ENCODE measurements around the gene LCORL.

LCORL gene

DNA sequence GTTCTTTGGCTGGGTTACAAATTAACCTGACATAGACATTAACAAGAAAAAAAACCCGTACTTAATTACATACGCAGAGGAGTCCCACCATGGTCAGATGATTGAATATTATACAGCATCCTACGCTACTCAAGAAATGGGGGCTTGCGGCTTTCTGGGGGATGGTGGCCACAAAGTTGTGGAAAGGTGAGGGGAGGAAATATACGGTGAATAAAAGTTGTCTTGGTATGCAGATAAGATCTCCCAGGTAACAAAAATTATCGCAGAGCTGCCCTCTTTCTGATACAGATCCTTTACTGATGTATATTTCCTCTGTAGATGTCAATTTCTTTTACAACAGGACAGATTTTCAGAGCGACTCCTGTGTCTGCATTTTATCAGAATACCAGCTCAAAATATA is 211.9 kb downstream of the LCORL start:
- Histone ChIP-seq H2AFZ (ENCODE audit: low read depth, low read length) (no peak overlapping the region), H3K9me3 (ENCODE audit: low read length) (no peaks in the 10 kb centered on the region), H3K4me1 (ENCODE audit: insufficient read depth, low read length) (peaks cover 29% of the 10 kb centered on the region), H3K4me3 (ENCODE audit: low read length) (peak overlapping the region; percentile 87), H3K27me3 (ENCODE audit: insufficient read depth, low read length) (no peaks in the 10 kb centered on the region), H3K36me3 (ENCODE audit: insufficient read depth, low read length) (peaks cover 38% of the 10 kb centered on the region)

DNA sequence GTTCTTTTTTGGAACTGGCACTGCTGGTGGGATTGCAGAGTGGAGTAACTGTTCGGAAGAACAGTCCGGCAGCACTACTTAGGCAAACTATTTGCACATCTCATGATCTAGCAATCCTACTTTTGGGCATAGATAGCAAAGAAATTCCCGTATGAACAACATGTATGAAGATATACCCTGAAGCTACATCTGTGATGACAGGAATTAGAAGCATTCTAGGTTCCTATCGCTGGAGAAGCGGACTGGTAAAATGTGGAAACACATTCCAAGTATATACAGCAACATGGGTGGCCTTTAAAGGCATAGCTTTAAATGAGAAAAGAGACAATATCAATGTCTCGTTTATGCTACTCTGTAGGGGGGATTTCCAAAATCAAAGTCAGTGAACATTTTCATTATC is 214.1 kb downstream of the LCORL start:
- Histone ChIP-seq H2AFZ (ENCODE audit: low read depth, low read length) (no peak overlapping the region), H3K27me3 (ENCODE audit: insufficient read depth, low read length) (no peaks in the 10 kb centered on the region), H3K36me3 (ENCODE audit: insufficient read depth, low read length) (peaks cover 52% of the 10 kb centered on the region), H3K4me3 (ENCODE audit: low read length) (no peak overlapping the region), H3K4me1 (ENCODE audit: insufficient read depth, low read length) (peaks cover 20% of the 10 kb centered on the region), H3K9me3 (ENCODE audit: low read length) (no peaks in the 10 kb centered on the region)

DNA sequence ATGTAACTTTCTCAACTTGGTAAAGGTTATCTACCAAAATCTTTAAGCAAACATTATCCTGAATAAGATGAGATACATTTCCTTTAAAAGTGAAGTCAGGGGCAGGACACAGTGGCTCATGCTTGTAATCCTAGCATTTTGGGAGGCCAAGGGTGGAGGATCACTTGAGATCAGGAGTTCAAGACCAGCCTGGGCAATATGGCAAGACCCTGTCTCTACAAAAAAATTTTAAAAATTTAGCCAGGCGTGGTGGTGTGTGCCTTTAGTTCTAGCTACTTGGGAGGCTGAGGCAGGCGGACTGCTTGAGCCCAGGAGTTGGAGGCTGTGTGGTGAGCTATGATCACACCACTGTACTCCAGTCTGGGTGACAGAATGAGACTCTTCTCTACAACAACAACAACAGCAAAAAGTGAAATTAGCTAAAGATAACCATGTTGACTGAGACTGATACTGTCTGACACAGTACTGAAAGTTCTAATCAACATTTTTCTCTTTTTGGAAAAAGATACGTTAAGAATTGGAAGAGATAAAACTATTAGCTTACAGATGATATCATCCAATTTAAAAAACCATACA is 215.9 kb downstream of the LCORL start:
- H3K36me3 ChIP-seq (ENCODE audit: insufficient read depth, low read length): peaks cover 65% of the 10 kb centered on the region
- H3K27me3 ChIP-seq (ENCODE audit: insufficient read depth, low read length): no peaks in the 10 kb centered on the region
- H3K4me3 ChIP-seq (ENCODE audit: low read length): no peak overlapping the region

DNA sequence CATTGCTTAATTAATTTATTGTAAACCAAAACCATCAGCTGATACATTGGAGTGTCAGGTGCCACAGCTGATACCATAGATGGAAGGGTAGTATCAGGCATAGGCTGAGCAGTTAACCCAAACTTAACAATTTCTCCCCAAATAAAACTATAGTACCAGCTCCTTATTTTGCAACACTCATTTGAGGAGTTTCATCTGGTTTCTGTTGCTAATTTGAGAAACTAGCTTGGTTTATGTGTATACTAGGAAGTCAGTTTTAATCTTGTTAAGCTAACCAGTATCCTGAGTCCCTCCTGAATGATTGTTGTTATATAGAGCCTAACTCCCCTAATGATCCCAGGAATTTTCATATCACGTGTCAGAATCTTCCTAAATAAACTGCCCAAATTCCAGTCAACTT is 223.7 kb downstream of the LCORL start:
- Histone ChIP-seq H3K4me3 (ENCODE audit: low read length) (no peak overlapping the region), H3K36me3 (ENCODE audit: insufficient read depth, low read length) (peaks cover 37% of the 10 kb centered on the region)

More for the DNA sequence above, 215.9 kb downstream of the LCORL start:
- H3K9me3 ChIP-seq (ENCODE audit: low read length): no peaks in the 10 kb centered on the region
- peaks cover 16% of the 10 kb centered on the region for H3K4me1 ChIP-seq (ENCODE audit: insufficient read depth, low read length)
- no peak overlapping the region for H2AFZ ChIP-seq (ENCODE audit: low read depth, low read length)

DNA sequence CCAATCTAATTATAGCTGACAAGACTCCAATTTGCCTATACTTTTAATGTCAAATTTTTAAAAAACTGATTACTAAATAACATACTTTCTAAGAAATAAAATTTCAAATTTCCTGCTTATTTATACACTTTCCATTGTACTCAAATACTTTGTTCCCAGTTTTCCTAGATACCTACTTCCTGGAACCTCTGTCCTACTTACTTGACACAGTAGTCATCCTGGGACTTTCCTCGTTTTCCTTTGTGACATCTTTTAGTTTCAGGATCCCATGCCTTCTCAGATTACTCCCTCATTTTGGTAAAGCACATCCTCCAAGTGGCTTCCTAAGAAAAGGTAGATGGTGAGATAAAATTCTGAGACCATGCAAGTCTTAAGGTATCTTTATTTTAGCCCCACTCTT is 226.8 kb downstream of the LCORL start:
- no peaks in the 10 kb centered on the region for H3K9me3 ChIP-seq (ENCODE audit: low read length)
- no peaks in the 10 kb centered on the region for H3K4me1 ChIP-seq (ENCODE audit: insufficient read depth, low read length)
- H3K36me3 ChIP-seq (ENCODE audit: insufficient read depth, low read length): peaks cover 14% of the 10 kb centered on the region
- no peaks in the 10 kb centered on the region for H3K27me3 ChIP-seq (ENCODE audit: insufficient read depth, low read length)
- no peak overlapping the region for H2AFZ ChIP-seq (ENCODE audit: low read depth, low read length)
- no peak overlapping the region for H3K4me3 ChIP-seq (ENCODE audit: low read length)

More for the DNA sequence above, 223.7 kb downstream of the LCORL start:
- Histone ChIP-seq H3K27me3 (ENCODE audit: insufficient read depth, low read length) (no peaks in the 10 kb centered on the region), H3K4me1 (ENCODE audit: insufficient read depth, low read length) (no peaks in the 10 kb centered on the region), H3K9me3 (ENCODE audit: low read length) (no peaks in the 10 kb centered on the region), H2AFZ (ENCODE audit: low read depth, low read length) (no peak overlapping the region)

Measured in neuron (in vitro differentiated cells).